Hematopoietic multipotent progenitor cell treated with erythropoietin and hydrocortisone succinate and interleukin-3 and kit ligand, for 4 days (in vitro differentiated cells): ENCODE results near the gene CBR4.
"Not testable (repeated sequence)": the region's sequence is repeated elsewhere in the genome, so short reads cannot be mapped to it uniquely, and the experiment has no call there.

ENCODE experiments used
- DNase-seq: peaks from one replicate; pipeline ENCODE4 v3.0.0-alpha.2; 2015

Gene CBR4

DNA sequence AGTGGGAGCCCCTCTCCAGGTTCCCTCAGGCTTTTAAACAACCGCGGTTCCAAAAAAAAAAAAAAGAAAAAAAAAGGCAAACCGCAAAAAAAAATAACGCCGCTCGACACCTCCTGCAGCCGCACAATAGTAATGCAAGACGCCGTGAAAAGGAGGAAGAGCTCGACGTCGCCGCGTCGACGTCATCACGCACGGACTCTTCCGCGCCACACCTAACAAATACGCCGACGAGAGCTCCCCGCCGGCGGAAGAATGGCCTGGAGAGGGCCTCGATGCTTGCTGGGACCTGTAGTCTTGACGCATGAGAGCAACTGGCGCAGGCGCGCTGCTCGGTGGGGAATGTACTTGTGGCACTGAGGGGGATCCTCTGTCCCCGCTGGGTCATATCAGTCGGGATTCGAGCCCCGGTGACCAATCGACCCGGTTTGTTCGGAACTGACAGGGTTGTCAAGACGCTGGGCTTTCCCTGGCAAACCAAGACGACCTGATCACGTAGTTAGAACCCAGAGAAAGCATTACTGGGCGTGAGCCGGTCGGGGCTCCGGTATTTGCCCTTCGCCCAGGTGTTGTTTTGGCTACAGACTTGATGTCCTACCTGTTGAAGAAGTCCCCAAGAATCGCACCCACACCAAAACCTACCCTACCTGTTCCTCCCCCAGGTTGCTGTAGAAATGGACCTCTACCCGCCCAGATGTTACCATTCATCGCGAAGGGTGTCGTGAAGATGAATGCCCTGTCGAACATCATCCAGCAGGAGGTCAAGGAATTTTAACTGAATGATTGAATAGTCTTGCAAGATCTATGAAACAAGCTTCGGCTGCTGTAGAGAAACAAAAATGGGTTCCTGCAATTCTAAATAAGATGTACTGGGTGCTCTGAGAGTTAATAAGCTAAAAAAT lies at the start of gene CBR4:
Gene CBR4, minus strand, starts transcription at position 131 of the 899 bp plus-strand sequence. CDS start 166 bp downstream, outside the sequence.
- peak; percentile 99 for DNase-seq

GRCh38 chr4:169059306-169060211 lies 49.5 kb upstream of the CBR4 start:
- no peak for DNase-seq

DNA sequence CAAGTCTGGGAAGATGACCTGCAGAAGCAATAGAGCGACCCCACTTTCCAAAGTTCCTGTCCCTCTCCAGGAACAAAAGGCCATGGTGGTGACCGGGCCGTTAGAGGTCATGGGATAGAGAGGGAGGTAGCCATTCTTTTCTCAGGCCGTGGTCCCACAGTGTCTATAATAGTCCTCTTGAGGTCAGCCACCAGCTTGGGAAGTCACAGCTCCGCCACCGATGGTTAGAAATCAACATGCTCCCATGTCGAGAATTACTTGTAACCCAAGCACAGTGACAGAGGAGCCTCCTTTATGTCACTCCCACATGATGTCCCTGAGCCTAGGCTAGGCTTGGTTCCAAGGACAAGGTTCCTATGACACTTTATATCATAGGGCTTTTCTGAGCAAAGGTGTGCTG lies 48.3 kb upstream of the CBR4 start:
- no peak for DNase-seq

GRCh38 chr4:169054879-169055278 lies 44.8 kb upstream of the CBR4 start:
- no peak for DNase-seq

DNA sequence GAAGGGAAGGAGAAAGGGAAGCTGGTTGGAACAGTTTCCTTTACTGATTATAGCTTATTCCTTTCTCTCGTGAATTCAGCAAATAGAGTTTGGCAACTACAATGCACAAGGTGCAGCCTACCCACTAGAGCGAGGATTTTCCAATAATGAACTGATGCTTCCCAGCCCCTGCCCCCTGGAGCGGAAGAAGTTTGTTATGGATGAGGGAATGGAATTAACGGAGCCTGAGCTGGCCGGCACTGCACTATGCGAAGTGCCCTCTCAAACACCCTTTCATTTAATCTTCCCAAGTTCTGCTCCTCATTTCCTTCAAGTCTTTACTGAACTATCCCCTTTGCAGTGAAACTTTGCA lies 42.5 kb upstream of the CBR4 start:
- DNase-seq: no peak

DNA sequence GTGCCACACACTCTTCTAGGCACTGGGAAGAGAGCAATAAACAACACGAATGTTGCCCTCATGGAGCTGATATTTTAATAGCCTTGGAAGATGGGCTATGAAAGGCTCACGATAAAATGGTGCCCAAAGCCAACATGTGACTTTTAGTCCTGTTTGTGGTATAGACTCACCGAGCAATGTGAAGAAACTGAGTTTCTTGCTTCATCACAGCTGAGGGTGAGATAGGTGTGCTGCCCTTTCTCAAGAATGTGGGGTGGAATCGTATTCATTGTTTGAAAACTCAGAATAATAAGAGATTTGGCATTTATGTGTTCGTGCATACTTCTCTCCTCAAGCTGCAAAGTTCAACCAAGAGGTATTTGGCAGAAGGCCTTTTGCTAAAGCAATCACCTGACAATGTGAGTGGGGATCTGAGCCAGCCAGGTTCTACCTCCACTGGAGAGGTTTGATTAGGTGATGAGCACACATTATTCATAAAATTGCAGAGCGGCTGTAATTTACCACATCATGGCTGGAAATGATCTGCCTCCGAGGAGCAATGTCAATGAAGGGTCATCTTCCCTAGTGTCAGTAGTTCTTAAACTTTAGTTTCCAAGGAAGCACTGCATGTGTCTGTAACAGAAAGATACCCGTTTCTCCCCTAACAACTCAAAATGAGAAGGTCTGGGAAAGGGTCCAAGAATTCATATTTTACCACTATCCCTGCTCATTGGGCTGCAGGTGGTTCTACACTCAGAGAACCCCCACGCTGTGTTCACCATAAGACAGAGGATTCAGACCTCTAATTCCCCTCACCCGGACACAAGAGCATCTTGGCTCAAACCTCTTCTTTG lies 41.9 kb upstream of the CBR4 start:
- no peak for DNase-seq

DNA sequence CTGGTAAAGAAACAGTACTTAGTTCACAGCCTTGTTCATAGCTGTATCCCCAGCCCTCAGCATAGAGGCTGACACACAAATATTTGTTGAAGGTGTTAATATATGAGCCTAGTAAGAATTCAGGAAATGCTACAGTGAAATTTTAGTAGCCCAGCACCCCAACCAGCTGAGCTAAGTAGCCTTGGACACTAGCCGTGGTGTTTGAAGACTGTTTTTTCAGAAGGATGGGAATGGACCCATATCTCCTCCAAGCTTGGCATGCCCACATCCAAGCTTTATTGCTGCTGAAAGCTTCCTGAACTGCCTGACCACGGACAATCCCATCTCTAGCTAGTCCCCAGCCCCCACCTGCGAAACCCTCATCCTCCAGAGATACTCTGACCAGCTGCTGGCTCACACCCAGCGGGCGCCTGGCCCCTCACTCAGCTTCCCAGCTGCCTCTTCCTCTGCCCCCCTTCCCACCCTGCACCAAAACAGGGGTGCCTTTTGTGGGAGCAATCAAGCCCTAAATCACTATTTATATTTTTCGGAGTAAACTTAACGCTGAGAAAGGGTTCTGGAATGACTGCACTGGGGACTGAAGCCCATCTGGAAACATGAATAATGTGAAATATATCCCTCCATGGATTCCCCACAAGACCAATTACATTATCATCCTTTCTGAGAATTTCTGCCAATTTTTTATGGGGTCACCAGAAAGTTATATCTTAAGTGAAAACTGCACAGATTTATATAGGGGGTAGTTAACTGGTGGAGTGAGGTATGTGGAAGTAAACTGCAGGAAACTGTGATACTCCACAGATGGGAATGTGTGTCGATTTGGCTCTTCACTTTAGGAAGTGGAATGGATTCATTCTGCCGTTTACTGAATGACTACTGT lies 41.1 kb upstream of the CBR4 start:
- no peak for DNase-seq

DNA sequence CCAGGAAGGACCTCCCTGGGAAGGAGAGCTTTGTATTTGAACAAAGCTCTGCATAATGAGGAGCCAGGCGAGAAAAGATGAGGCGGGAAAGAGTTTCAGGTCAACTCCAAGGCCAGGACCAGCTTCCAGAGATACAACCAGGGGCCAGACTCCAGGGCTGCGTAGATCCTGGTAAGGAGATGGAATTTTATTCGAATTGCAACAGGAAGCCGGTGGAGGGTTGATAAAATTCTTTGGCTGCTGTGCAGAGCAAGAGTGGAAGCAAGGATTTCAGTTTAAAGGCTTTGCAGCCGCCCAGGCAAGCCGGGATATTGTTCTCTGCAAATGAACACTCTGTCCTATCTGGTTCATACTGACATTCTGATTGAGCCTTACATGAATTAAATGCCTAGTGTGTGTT lies 40.2 kb upstream of the CBR4 start:
- DNase-seq: no peak

DNA sequence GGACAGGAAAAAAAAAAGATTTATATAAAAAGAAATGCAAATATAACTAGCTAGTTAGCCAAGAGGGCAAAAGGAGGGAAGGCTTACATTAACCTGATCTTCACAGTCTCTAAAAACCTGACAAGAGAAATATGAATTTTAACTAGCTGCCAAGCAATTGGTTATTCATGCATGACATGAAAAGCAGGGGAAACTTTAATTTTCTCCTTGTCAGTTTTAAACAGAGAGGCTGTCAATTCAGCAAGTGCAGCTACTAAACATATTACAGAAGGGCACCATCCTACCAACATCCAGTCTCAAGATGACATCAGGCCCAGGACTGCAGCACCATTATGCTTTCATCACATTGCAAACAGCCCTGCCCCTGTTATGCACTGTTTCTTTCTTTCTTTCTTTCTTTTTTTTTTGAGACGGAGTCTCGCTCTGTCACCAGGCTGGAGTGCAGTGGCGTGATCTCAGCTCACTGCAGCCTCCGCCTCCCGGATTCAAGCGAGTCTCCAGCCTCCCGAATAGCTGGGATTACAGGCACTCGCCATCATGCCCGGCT lies 38.9 kb upstream of the CBR4 start:
- DNase-seq: no peak

DNA sequence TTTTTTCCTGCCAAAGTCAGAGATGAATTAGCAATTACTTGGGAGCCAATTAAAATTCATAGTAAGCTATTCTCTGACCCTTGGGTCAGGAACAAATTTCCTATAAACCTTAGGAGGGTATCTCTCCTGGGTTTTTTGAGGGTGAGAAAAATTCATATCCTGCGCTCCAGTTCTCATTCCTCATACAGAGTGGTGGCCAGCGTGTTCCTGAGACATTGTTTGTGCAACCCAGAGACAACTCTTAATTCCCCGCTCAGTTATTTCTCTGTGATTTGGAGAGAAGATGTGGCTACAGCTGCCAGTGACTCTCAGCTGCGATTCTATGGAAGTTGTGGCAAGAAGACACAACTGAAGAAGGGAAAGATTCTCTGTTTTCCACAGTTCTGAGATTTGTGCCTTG lies 37.9 kb upstream of the CBR4 start:
- DNase-seq: no peak

DNA sequence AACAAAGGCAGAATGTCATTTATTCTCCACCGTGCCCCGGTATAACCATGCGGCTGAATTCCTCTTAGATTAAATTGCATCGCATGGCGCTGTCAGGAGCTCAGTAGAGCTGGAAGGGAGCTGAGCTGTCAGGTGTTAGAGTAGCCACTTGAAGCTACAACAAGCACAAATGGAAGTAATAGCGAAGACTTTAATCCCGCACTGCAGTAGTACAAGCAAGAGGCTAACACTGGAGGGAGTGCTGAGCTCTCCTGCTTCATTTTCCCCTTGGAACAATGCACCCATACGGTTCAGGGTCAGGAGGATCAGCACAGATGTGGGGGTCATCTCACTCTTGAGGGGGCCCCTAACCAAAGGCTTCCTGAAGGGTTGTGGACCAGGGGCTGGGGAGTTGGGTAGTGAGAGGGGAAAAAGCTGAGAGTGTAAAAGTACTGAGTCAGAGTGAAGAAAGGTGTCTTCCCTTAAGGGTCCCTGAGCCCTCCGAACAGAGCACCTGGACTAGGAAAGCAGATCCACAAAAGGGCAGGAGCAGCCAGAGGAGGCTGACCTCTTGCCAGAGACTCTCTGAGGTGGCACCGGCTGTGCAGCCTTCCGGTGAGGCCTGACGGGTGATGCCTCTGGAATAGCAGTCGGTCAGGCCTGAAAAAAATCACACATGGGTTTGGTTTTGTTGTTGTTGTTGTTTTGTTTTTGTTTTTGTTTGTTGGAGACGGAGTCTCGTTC lies 36.0 kb upstream of the CBR4 start:
- no peak for DNase-seq

DNA sequence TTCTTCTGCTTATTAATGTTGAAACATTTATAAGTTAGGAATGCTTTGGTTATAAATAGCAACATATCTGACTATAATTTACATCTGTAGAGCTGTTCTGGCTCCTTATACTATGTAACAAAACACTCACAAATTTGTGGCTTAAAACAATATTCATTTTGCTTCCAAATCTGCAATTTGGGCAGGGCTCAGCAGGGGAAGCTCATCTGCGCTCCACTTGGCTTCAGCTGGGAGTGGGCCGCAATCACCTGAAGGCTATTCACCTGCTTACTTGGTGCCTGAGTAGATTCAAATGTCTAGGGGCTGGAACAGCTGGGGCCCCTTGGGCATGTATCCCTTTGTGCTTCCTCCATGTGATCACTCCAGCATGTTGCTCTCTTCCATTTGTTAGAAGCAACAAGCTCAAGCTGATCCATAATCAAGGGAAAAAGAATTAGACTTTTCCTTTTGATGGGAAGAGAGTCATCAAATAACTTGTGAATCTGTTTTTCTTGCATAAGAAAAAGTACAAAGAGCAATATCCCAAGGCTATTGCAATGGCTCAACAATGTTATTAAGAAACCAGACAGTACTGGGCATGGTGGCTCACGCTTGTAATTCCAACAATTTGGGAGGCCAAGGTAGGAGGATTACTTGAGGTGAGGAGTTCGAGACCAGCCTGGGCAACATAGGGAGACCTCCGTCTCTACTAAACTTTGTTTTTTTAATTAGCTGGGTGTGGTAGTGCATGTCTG lies 34.8 kb upstream of the CBR4 start:
- no peak for DNase-seq

DNA sequence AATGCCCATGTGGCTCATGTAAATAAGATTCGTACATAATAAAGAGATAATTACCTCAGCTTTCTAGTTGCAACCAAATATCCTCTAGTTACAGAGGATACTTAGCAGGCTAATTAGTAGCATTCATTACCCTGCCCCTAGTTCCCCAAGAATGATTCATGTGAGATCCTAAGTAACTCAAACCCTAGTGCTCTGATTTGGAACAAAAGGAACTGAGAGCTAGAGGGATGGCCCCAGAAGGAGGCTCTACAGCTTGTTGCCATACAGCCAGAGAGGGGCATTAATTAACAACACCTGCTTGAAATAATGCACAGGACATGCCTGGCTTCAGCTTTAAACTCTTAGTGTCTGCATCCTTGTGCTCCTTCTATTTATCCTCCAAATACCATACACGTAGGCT lies 32.6 kb upstream of the CBR4 start:
- DNase-seq: no peak

GRCh38 chr4:169040559-169041261 lies 30.7 kb upstream of the CBR4 start:
- DNase-seq: no peak

GRCh38 chr4:169039251-169039954 lies 29.3 kb upstream of the CBR4 start:
- no peak for DNase-seq

GRCh38 chr4:169037506-169037905 lies 27.5 kb upstream of the CBR4 start:
- no peak for DNase-seq

GRCh38 chr4:169035871-169036620 lies 26.0 kb upstream of the CBR4 start:
- DNase-seq: not testable (repeated sequence)

GRCh38 chr4:169033660-169034059 lies 23.6 kb upstream of the CBR4 start:
- DNase-seq: peak; percentile 15
